ENCODE results near the gene PPP2R2C. TPM values are rescaled to one million over a fixed set of nuclear protein-coding genes. Genes with fewer than 3 reads are reported as not detected.

Gene PPP2R2C
- total RNA-seq, 1 experiment from 2014 or later, result 9.5 TPM

DNA sequence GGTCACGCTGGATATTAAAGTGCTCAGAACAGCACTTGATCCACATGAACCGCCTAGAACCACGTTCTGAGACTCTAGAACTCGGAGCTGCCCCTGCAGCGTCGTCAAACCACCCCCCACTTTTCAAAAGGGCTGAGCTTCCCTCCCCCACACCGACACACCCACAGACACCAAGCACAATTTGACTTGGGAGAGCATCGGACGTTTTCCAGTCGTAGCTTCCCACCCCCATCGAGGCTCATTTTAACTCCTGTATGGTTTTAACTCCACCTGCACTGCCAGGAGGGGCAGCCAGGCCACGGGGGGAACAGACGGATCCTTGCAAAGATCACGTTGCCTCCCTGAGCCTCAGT is 26.3 kb downstream of the PPP2R2C start:
- H3K9ac ChIP-seq (ENCODE audit: low read length), result no peak overlapping the region
- H3K9me2 ChIP-seq (replicated peaks; ENCODE audit: low read length), result no peaks in the 10 kb centered on the region
- H3K4me2 ChIP-seq (ENCODE audit: low read length), result no peak overlapping the region
- no peaks in the 10 kb centered on the region; the same call in 1 of the 2 replicates for H3K4me1 ChIP-seq (ENCODE audit: insufficient read depth, low read length)
- no TSS peak for BruUV-seq (replicated peaks)
- POLR2A ChIA-PET (ENCODE audit: unreplicated experiment), result no interaction called here
- no peaks in the 10 kb centered on the region for H4K20me1 ChIP-seq (ENCODE audit: low read length)
- no peaks in the 10 kb centered on the region for H3K27me3 ChIP-seq (ENCODE audit: low read length)
- no peaks in the 10 kb centered on the region for H3F3A ChIP-seq (ENCODE audit: low read length, unreplicated experiment)
- H3K9me3 ChIP-seq (ENCODE audit: low read length), result no peaks in the 10 kb centered on the region
- no peaks in the 10 kb centered on the region for H3K79me2 ChIP-seq (ENCODE audit: low read length)
- H3K27ac ChIP-seq (ENCODE audit: low read length), result no peak overlapping the region
- intact Hi-C loops (cut with micrococcal nuclease), result no loop called here
- CTCF ChIA-PET, result no interaction called here
- ATAC-seq, result no peak
- H3K4me3 ChIP-seq (ENCODE audit: low read length), result no peak overlapping the region
- TF ChIP-seq EZH2phosphoT487 (IDR thresholded peaks at IDR 0.05; ENCODE audit: borderline replicate concordance, low read length), result no peak
- TF ChIP-seq, protein P1, sequence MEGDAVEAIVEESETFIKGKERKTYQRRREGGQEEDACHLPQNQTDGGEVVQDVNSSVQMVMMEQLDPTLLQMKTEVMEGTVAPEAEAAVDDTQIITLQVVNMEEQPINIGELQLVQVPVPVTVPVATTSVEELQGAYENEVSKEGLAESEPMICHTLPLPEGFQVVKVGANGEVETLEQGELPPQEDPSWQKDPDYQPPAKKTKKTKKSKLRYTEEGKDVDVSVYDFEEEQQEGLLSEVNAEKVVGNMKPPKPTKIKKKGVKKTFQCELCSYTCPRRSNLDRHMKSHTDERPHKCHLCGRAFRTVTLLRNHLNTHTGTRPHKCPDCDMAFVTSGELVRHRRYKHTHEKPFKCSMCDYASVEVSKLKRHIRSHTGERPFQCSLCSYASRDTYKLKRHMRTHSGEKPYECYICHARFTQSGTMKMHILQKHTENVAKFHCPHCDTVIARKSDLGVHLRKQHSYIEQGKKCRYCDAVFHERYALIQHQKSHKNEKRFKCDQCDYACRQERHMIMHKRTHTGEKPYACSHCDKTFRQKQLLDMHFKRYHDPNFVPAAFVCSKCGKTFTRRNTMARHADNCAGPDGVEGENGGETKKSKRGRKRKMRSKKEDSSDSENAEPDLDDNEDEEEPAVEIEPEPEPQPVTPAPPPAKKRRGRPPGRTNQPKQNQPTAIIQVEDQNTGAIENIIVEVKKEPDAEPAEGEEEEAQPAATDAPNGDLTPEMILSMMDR (conservative IDR thresholded peaks at IDR 0.05; ENCODE audit: low read depth, low read length), result no peak
- TF ChIP-seq EZH2 (IDR thresholded peaks at IDR 0.05; ENCODE audit: low read length, unreplicated experiment), result no peak
- H3K36me3 ChIP-seq (ENCODE audit: low read depth, low read length), result no peaks in the 10 kb centered on the region
- no peak for DNase-seq
- H2AFZ ChIP-seq (ENCODE audit: low read length), result no peak overlapping the region

DNA sequence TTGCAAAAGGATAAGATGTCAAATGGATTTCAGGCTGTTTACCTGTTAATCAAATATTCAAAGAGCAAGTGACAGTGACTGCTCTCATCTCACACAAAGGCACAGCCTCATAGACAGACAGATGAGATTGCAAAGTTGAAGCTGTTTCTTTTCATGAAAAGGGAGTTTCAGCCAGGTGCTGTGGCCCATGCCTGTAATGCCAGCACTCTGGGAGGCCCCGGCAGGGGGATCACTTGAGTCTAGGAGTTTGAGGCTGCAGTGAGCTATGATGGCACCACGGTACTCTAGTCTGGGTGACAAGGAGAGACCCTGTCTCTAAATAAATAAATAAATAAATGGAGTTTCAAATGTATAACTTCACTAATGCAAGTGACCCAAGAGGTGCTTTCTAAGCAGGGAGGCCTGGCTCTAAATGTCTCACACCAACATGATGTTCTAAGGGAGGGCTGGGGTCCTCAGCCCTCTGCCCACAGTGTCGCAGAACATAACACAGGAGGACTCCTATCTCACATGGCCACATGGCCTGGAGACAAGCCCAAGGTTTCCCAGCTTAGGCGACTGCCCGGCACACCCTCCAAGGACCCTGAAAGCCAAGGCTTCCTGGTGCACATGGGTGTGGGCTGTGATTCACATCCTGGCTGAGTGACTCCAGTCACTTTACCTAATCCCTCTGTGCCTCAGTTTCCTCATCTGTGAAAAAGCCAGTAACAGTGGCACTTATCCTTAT is 26.8 kb downstream of the PPP2R2C start:
- H4K20me1 ChIP-seq (ENCODE audit: low read length), result no peaks in the 10 kb centered on the region
- no TSS peak for BruUV-seq (replicated peaks)
- no peaks in the 10 kb centered on the region for H3K36me3 ChIP-seq (ENCODE audit: low read depth, low read length)
- TF ChIP-seq, protein P1 (conservative IDR thresholded peaks at IDR 0.05; ENCODE audit: low read depth, low read length), result no peak
- no peak for TF ChIP-seq EZH2 (IDR thresholded peaks at IDR 0.05; ENCODE audit: low read length, unreplicated experiment)
- TF ChIP-seq EZH2phosphoT487 (IDR thresholded peaks at IDR 0.05; ENCODE audit: borderline replicate concordance, low read length), result no peak
- no peaks in the 10 kb centered on the region for H3K79me2 ChIP-seq (ENCODE audit: low read length)
- DNase-seq (no peak), ATAC-seq (no peak)
- H3K4me2 ChIP-seq (ENCODE audit: low read length), result no peak overlapping the region
- no peak overlapping the region for H3K4me3 ChIP-seq (ENCODE audit: low read length)
- H3K9me2 ChIP-seq (replicated peaks; ENCODE audit: low read length), result no peaks in the 10 kb centered on the region
- no peaks in the 10 kb centered on the region; the same call in 1 of the 2 replicates for H3K4me1 ChIP-seq (ENCODE audit: insufficient read depth, low read length)
- no peak overlapping the region for H3K9ac ChIP-seq (ENCODE audit: low read length)
- no peaks in the 10 kb centered on the region for H3F3A ChIP-seq (ENCODE audit: low read length, unreplicated experiment)
- no peak overlapping the region for H3K27ac ChIP-seq (ENCODE audit: low read length)
- ChIA-PET CTCF (no interaction called here), POLR2A (ENCODE audit: unreplicated experiment) (no interaction called here)
- H3K27me3 ChIP-seq (ENCODE audit: low read length), result no peaks in the 10 kb centered on the region
- no peaks in the 10 kb centered on the region for H3K9me3 ChIP-seq (ENCODE audit: low read length)
- no peak overlapping the region for H2AFZ ChIP-seq (ENCODE audit: low read length)
- intact Hi-C loops (cut with micrococcal nuclease), result no loop called here

DNA sequence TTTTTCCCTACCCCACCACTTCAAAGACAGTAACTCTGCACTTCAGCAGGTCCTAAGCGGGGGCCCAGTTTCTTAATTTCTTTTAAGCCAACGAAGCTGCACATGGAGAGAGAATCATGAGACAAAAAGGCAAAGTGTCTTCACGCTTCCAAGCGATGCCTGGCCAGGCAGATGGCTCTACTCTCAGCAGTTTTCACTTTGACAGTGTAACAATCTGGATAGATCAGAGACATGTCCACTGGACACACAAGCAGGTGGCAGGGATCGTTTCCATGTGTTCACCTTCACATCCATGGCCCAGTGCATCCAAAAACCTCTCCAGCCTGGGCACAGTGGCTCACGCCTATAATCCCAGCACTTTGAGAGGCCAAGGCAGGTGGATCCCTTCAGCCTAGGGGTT is 27.8 kb downstream of the PPP2R2C start:
- Histone ChIP-seq H3K36me3 (ENCODE audit: low read depth, low read length) (no peaks in the 10 kb centered on the region), H3K27me3 (ENCODE audit: low read length) (no peaks in the 10 kb centered on the region), H3F3A (ENCODE audit: low read length, unreplicated experiment) (no peaks in the 10 kb centered on the region), H2AFZ (ENCODE audit: low read length) (no peak overlapping the region), H3K79me2 (ENCODE audit: low read length) (no peaks in the 10 kb centered on the region), H3K4me3 (ENCODE audit: low read length) (no peak overlapping the region), H3K27ac (ENCODE audit: low read length) (no peak overlapping the region), H3K9ac (ENCODE audit: low read length) (no peak overlapping the region), H3K9me3 (ENCODE audit: low read length) (no peaks in the 10 kb centered on the region), H4K20me1 (ENCODE audit: low read length) (no peaks in the 10 kb centered on the region), H3K9me2 (replicated peaks; ENCODE audit: low read length) (no peaks in the 10 kb centered on the region), H3K4me1 (ENCODE audit: insufficient read depth, low read length) (no peaks in the 10 kb centered on the region; the same call in 1 of the 2 replicates), H3K4me2 (ENCODE audit: low read length) (no peak overlapping the region)
- no TSS peak for BruUV-seq (replicated peaks)
- ChIA-PET CTCF (no interaction called here), POLR2A (ENCODE audit: unreplicated experiment) (no interaction called here)
- no peak for TF ChIP-seq EZH2 (IDR thresholded peaks at IDR 0.05; ENCODE audit: low read length, unreplicated experiment)
- TF ChIP-seq EZH2phosphoT487 (IDR thresholded peaks at IDR 0.05; ENCODE audit: borderline replicate concordance, low read length), result no peak
- TF ChIP-seq, protein P1 (conservative IDR thresholded peaks at IDR 0.05; ENCODE audit: low read depth, low read length), result no peak
- intact Hi-C loops (cut with micrococcal nuclease), result no loop called here
- DNase-seq (no peak), ATAC-seq (no peak)

All from PC-3 (cell line).